Adrenal gland (tissue), 12 donors: ENCODE results near the gene ANKRD1. TPM values are rescaled to one million over a fixed set of nuclear protein-coding genes. Genes with fewer than 3 reads are reported as not detected.

ENCODE experiments used
- DNase-seq, 7 donors: peaks; one replicate each; pipeline ENCODE4 v3.0.0-alpha.2; 2019 to 2020
- H3K27ac ChIP-seq, 5 donors: fragments of 200-600 bp; sonication (generic) in 4 of 5; 1 replicate in 3 of 5; 2 replicates in 2 of 5; pipeline versions ENCODE4 v1.5.1 to v1.8.0; 2016 to 2020; ENCODE audit warnings: mild to moderate bottlenecking in 1 of 5
- H3K27me3 ChIP-seq: fragments of 200-600 bp; 2 replicates; pipeline ENCODE4 v1.8.0; 2021
- H3K36me3 ChIP-seq, 2 donors: fragments of 200-600 bp; replicated peaks in 1 of 2; 1 replicate in 1 of 2; 2 replicates in 1 of 2; pipeline versions ENCODE4 v1.5.1 to v1.8.0; 2018 to 2022
- H3K4me1 ChIP-seq, 2 donors: fragments of 200-600 bp; replicated peaks in 1 of 2; 1 replicate in 1 of 2; 2 replicates in 1 of 2; pipeline versions ENCODE4 v1.5.1 to v1.8.0; 2018 to 2021
- H3K4me3 ChIP-seq, 4 donors: fragments of 200-600 bp; sonication (generic) in 3 of 4; one replicate each; pipeline ENCODE4 v1.5.1; 2016 to 2018
- H3K9me3 ChIP-seq, 3 donors: fragments of 200-600 bp; sonication (generic) in 1 of 3; replicated peaks in 1 of 3; 1 replicate in 2 of 3; 2 replicates in 1 of 3; pipeline versions ENCODE4 v1.5.1 to v1.8.0; 2016 to 2021
- POLR2A ChIP-seq, 2 donors: fragments of 450-650 bp; IDR thresholded peaks; one replicate each; pipeline ENCODE4 v1.6.1; 2017; ENCODE audit warnings: antibody characterized with exemption in 2 of 2, mild to moderate bottlenecking in 2 of 2, moderate library complexity in 1 of 2
- WGBS, 4 donors: extraction: QIAGEN DNeasy Blood & Tissue Kit in 2 of 4; methylation state at CpG; one replicate each; pipeline versions ENCODE4 v1.1.5 to v1.1.7; 2013 to 2017; 5-methylcytosine and 5-hydroxymethylcytosine counted together
- intact Hi-C, 2 donors: fragments of 100-400 bp; cut with DNase I; formaldehyde crosslinking; loops; one replicate each; pipeline versions ENCODE4 v1.14.1 to v1.15.0; 2022 to 2023
- polyA plus RNA-seq, 3 donors: library from polyadenylated mRNA; stranded (reverse); fragments of 200-250 nt in 2 of 3; fragments of 350-450 nt in 1 of 3; fragmentation: Illumina TruSeq in 1 of 3; extraction: RNeasy Lipid Tissue Mini Kit (QIAGEN cat#74804) in 1 of 3; gene quantifications; one replicate each; pipeline ENCODE4 v1.2.3, GENCODE V29; 2013 to 2014
- total RNA-seq, 9 donors: library from RNA; depleted of rRNA in 4 of 9; stranded (reverse); fragments of >200 nt in 4 of 9; fragments of 120-200 nt in 1 of 9; fragmentation: NEBNext Ultra II Directional in 1 of 9; extraction: Animal tissue kit (Norgen Biotek cat#: 25700) in 1 of 9; gene quantifications; one replicate each; pipeline versions ENCODE4 v1.1.0 to v1.2.4, GENCODE V29; 2013 to 2023
- TF ChIP-seq, protein P1 (sequence below), 6 experiments: fragments of 450-650 bp in 4 of 6; fragments of 200-600 bp in 2 of 6; sonication (generic) in 1 of 6; IDR thresholded peaks; 1 replicate in 5 of 6; 2 replicates in 1 of 6; pipeline versions ENCODE4 v1.5.1 to v1.8.0; 2016 to 2021; ENCODE audit warnings: antibody characterized with exemption in 6 of 6, mild to moderate bottlenecking in 2 of 6, moderate library complexity in 1 of 6
- donor health status: healthy with polysubstance abuse.
- donor health status: Bipolar disorder and iron deficiency.
- donor health status: DM: yes; HTN: yes; CAD: no.
- donor health status: DM: no; HTN: no; CAD: no.
- donor health status: DM: no; HTN: no; CAD: no.
- donor health status: DM: yes; HTN: yes; CAD: no.

Gene ANKRD1
- total and polyA plus RNA-seq, 12 donors: 0.15 to 2.3 (median 0.28) TPM; not detected in 3

DNA sequence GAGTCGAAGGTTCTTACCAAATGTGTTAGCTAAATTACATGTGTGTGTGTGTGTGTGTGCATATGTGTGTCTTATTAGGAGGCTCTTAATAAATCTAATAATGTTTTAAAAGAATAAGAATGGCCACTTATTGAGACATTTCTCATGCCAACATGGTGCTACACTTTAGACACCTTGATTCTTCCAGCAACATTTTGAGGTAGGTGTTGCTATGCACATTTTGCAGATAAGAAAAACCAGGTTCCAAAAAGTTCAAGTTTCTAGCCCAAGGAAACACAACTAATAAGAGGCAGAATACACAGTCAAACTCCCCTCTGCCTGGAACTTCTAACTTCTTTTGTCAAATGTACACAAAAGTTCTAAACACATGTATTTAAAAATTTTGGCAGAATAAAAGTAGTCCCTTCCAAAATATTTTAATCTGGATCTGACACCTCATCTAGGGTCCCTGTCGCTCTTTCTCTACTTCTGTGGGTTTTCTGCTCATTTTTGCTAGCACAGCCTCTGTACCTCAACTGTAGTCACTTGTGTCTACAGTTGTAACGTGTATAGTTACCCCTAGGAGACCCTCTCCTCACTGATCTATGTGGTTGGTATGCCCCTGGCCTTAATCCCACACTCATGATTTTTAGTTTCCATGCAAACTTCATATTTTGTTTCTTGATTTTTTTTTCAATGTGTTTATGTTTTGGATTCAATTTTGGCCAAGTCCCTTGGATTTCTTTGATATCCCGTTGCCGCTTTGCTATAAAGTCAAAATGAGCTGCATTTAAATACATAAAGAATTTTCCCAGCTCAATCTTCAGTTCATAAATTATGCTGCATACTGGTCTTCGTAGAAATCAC lies 4.3 kb downstream of the ANKRD1 start:
- WGBS, 4 donors: 82 to 89% (median 85%) methylated on average over 6 of the region's 6 CpGs
- peaks cover 0 to 7% of the 10 kb centered on the region in 2 donors for H3K4me1 ChIP-seq
- TF ChIP-seq, protein P1, sequence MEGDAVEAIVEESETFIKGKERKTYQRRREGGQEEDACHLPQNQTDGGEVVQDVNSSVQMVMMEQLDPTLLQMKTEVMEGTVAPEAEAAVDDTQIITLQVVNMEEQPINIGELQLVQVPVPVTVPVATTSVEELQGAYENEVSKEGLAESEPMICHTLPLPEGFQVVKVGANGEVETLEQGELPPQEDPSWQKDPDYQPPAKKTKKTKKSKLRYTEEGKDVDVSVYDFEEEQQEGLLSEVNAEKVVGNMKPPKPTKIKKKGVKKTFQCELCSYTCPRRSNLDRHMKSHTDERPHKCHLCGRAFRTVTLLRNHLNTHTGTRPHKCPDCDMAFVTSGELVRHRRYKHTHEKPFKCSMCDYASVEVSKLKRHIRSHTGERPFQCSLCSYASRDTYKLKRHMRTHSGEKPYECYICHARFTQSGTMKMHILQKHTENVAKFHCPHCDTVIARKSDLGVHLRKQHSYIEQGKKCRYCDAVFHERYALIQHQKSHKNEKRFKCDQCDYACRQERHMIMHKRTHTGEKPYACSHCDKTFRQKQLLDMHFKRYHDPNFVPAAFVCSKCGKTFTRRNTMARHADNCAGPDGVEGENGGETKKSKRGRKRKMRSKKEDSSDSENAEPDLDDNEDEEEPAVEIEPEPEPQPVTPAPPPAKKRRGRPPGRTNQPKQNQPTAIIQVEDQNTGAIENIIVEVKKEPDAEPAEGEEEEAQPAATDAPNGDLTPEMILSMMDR (IDR thresholded peaks at IDR 0.05): no peak
- no peak for TF ChIP-seq POLR2A (IDR thresholded peaks at IDR 0.05)
- DNase-seq: no peak
- no peak overlapping the region for H3K27ac ChIP-seq
- no peaks in the 10 kb centered on the region for H3K27me3 ChIP-seq
- H3K9me3 ChIP-seq: no peaks in the 10 kb centered on the region
- intact Hi-C loops: loop anchor here in 1 of 2 donors (10.0 kb wide), 1 partner anchor 338 kb away; no protein-coding TSS in a partner anchor
- no peak overlapping the region for H3K4me3 ChIP-seq
- no peaks in the 10 kb centered on the region for H3K36me3 ChIP-seq

DNA sequence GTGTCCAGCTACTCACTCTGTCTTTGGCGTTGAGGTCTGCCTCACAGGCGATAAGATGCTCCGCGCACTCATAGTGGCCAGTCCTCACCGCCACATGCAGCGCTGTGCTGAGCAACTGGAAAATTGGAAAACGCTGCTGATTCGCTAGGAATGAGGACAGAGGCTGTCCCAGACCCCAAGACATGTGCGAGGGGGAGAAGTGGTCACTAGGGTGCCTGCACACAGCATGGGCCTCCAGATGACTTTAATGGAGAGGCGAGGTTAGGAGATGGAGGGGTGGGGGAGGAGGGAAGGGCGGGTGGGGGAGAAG lies 5.2 kb downstream of the ANKRD1 start:
- DNase-seq: no peak
- no peaks in the 10 kb centered on the region for H3K36me3 ChIP-seq
- H3K27ac ChIP-seq: no peak overlapping the region
- H3K4me3 ChIP-seq: no peak overlapping the region
- 60 to 62% (median 61%) methylated on average over 4 to 11 of the region's 11 CpGs for whole genome bisulfite sequencing, 4 donors
- intact Hi-C loops: loop anchor here in 1 of 2 donors (10.0 kb wide), 1 partner anchor 339 kb away; no protein-coding TSS in a partner anchor
- H3K27me3 ChIP-seq: no peaks in the 10 kb centered on the region
- H3K9me3 ChIP-seq: no peaks in the 10 kb centered on the region
- H3K4me1 ChIP-seq: peaks cover 0 to 7% of the 10 kb centered on the region in 2 donors
- no peak for TF ChIP-seq POLR2A (IDR thresholded peaks at IDR 0.05)
- TF ChIP-seq, protein P1 (IDR thresholded peaks at IDR 0.05): no peak

DNA sequence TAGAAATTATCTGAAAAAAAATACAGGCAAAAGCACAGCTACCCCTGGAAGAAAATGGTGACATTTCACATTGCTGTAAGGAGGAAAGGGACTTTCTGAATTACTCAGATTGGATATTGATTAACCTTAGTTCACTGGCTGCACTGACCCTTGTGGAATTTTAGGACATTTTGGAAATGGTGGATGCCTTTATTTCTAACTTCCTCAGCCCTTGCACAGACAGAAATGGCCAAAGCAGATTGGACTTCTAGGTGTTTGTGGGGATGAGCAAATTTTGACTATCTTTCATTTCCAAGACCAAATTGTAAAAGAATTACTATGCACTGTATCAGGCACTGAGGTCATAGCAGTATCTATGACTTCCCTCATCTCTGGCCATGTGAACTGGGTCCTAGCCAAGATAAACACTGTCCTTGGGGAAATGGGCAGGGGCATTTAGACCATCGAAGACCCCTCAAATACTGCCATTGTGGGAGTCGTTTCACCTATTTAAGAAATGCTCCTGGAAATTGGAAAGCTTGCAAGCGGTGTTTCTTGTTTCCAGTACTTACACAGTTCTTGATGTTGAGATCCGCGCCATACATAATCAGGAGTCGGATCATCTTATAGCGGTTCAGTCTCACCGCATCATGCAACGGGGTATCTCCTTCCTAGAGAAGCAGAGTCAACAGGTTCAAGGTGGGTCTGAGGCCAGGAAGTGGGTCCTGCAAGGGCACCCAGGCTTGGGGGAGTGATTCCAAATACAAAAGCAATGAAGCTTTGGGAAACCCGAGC lies 5.7 kb downstream of the ANKRD1 start:
- Histone ChIP-seq H3K4me3 (no peak overlapping the region), H3K27me3 (no peaks in the 10 kb centered on the region), H3K27ac (no peak overlapping the region), H3K4me1 (peaks cover 0 to 7% of the 10 kb centered on the region in 2 donors), H3K9me3 (no peaks in the 10 kb centered on the region), H3K36me3 (no peaks in the 10 kb centered on the region)
- DNase-seq: no peak
- WGBS, 4 donors: 59 to 80% (median 68%) methylated on average over 10 of the region's 10 CpGs
- TF ChIP-seq, protein P1 (IDR thresholded peaks at IDR 0.05): no peak
- no peak for TF ChIP-seq POLR2A (IDR thresholded peaks at IDR 0.05)
- intact Hi-C loops: loop anchor here in 1 of 2 donors (10.0 kb wide), 1 partner anchor 340 kb away; no protein-coding TSS in a partner anchor

DNA sequence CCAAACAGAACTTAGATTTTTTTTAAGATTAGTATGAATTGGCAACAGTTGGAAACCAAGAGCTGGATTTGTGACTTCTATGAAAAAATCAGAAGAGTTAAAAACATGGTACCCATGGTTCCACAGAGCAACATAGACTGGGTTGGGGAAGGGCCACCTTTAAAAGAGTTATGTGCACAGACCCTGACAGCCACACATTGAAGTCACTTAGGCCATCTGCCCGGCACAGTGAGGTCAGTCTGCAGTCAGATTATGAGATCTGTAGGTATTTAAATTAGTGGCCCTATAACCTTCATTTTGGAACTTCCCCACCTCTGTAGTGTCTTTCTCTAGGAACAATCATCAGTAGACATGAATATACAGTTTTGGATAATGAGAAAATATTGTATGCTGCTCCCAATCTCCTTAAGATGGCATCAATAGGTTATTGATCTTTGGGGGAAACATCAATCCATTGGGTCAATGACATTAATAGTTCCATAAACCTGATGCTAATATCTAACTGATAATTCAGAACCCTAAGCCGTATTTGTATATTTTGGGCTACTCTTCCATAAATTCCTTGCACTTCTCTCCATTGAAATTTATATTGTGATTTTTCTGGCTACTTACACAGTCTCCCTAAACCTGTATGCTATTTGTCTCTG lies 7.0 kb downstream of the ANKRD1 start:
- Histone ChIP-seq H3K4me3 (no peak overlapping the region), H3K36me3 (no peaks in the 10 kb centered on the region), H3K27ac (no peak overlapping the region), H3K9me3 (no peaks in the 10 kb centered on the region), H3K4me1 (peaks cover 0 to 7% of the 10 kb centered on the region in 2 donors), H3K27me3 (no peaks in the 10 kb centered on the region)
- WGBS, 4 donors: 86 to 94% (median 88%) methylated on average over 2 of the region's 2 CpGs
- intact Hi-C loops: loop anchor here in 1 of 2 donors (10.0 kb wide), 1 partner anchor 341 kb away; no protein-coding TSS in a partner anchor
- TF ChIP-seq, protein P1 (IDR thresholded peaks at IDR 0.05): no peak
- TF ChIP-seq POLR2A (IDR thresholded peaks at IDR 0.05): no peak
- DNase-seq: no peak
